DMS153 treated with DMSO at 0.1 percent for 48 hours (cell line): ENCODE data around the gene GFRA4.
"Not testable (repeated sequence)": the region's sequence is repeated elsewhere in the genome, so short reads cannot be mapped to it uniquely, and the experiment has no call there.

Source experiments
- DNase-seq: peaks from one replicate; lab custom pipeline; 2025; ENCODE audit not compliant: unreplicated experiment; lab: John Stamatoyannopoulos, UW

Gene GFRA4

DNA sequence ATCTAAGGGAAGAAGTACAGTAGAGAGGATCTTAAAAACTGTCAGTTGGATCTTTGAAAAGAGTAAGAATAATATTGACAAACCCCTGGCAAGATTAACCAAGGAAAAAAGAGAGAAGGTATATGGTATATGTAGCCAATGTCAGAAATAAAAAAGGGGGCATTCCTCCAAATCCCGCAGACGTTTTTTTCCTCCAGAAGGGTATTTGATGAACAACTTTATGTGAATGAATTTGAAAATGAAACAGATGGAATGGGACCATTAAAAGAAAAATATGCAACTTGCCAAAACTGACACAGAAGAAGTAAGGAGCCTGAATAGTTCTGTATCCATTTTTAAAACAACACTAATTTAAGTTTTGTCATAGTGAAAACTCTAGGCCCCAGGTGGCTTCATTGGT lies 35.7 kb downstream of the GFRA4 start:
- DNase-seq = no peak

GRCh38 chr20:3622406-3622805 lies 40.8 kb downstream of the GFRA4 start:
- DNase-seq = no peak

GRCh38 chr20:3621111-3621510 lies 42.1 kb downstream of the GFRA4 start:
- no peak for DNase-seq

- DNase-seq = no peak
These were observed 46.9 kb downstream of the GFRA4 start for GRCh38 chr20:3616250-3616649.

DNA sequence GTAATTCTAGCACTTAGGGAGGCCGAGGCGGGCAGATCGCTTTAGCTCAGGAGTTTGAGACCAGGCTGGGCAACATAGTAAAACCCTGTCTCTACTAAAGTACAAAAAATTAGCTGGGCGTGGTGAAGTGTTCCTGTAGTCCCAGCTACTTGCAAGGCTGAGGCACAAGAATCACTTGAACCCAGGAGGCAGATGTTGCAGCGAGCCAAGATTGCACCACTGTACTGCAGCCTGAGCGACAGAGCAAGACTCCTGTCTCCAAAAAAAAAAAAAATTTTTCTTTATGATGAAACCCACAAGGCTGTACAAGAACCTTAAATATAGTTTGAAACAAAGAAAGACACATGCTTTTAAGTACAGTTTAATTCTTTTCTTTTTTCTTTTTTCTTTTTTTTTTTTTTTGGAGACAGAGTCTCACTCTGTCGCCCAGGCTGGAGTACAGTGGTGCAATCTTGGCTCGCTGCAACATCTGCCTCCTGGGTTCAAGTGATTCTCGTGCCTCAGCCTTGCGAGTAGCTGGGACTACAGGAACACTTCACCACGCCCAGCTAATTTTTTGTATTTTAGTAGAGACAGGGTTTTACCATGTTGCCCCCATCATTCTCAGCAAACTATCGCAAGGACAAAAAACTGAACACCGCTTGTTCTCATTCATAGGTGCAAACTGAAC lies 47.9 kb downstream of the GFRA4 start:
- not testable (repeated sequence) for DNase-seq

DNA sequence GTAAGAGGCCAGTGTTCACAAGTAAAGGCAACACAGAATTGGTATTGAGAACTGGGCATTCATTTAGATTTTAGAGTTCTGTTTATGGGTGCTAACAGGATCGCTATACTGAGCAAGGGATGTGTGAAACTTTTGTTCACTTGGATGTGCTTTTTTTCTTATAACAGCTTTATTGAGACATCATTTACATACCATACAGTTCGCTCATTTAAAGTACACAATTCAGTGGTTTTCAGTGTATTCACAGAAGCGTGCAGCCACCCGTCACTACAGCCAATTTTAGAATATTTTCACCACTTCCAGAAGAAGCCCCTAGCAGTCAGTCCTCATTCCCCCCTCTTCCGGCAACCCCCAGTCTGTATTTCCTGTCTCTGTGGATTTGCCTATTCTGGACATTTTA lies 48.7 kb downstream of the GFRA4 start:
- no peak for DNase-seq

DNA sequence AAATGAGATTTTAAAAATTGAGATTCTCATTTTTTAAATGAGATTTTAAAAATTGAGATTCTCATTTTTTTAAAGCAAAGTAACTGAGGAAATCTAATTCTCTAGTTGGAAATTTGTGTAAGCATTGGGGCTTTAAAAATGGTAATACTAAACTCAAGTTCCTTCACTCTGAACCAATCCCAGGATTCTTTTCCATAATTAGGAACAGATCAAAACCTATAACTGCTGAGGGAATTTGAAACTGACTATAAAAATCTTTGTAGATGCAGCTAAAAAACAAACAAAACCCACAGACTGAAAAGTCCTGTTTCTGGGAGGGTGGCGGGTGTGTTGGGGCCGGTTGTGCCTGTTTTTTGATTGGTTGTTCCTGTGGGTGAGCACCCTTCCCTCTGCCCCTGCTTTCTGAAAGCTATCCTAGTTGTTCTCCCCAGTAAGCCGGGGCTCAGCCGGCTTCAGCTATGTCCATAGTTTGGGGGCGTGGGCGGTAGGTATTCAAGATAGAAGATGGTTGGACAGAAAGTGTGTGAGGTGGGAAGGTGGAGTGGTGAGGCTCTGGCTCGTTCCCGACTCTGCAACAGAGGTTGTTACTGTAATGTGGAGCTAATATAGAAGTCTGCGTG lies 49.3 kb downstream of the GFRA4 start:
- DNase-seq = no peak

DNA sequence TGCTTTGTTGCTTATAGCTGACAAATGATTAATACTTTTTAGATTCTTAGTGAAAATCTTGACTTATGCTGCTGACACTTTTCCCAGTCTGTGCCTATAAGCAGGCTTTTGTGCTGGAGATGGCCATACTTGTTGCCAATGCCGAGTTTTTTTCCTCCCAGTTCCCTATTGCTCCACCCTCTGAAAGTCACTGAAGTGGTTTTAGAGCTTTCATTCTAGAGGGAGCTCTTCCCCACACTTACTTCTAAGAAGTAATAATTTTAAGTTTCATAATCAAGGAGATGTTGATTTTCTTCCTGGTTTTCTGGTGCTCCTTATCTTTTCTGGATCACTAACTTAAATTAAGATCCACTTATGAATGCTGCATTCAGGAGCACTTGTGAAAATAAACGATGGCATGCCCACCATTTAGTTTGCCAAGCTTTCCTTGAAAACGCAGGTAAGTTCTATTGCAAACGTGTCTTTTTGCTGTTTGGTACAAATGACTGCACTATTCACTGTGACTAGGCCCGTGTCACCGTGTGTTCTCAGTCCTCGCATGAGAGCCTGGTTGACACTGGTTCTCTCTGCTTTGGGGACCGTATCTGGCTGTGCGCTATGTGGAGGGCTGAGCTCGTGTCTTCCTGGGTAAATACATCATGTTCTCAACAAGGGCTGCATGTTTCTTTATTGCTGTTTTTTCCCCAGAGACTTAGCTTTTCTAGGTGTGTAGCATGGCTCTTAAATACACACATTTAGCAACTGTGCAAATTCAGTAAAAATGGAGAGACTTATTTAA lies 50.2 kb downstream of the GFRA4 start:
- DNase-seq = no peak

- no peak for DNase-seq
These were observed 51.3 kb downstream of the GFRA4 start for GRCh38 chr20:3611901-3612300.
